Prostate gland (tissue), 2 donors: ENCODE data around the gene KLHL33. TPM values are rescaled to one million over a fixed set of nuclear protein-coding genes. Genes with fewer than 3 reads are reported as not detected.

Source experiments
- DNase-seq: peaks from one replicate; pipeline ENCODE4 v3.0.0-alpha.2; 2019; ENCODE audit warnings: low spot score
- H3K27ac ChIP-seq, 2 donors: fragments of 200-600 bp; sonication (generic); 2 replicates each; pipeline ENCODE4 v1.5.1; 2017 to 2019
- H3K27me3 ChIP-seq: fragments of 200-600 bp; sonication (generic); replicated peaks from 2 replicates; pipeline ENCODE4 v1.5.1; 2019; ENCODE audit not compliant: insufficient read depth
- H3K36me3 ChIP-seq, 2 donors: fragments of 200-600 bp; sonication (generic); 1 replicate in 1 of 2; 2 replicates in 1 of 2; pipeline versions ENCODE4 v1.5.1 to v1.8.1; 2017 to 2019
- H3K4me1 ChIP-seq: fragments of 200-600 bp; sonication (generic); replicated peaks from 2 replicates; pipeline ENCODE4 v1.5.1; 2019
- H3K4me3 ChIP-seq, 2 donors: fragments of 200-600 bp; sonication (generic); 2 replicates each; pipeline ENCODE4 v1.5.1; 2017 to 2019
- H3K9me3 ChIP-seq: fragments of 200-600 bp; sonication (generic); 2 replicates; pipeline ENCODE4 v1.5.1; 2017
- POLR2A ChIP-seq: fragments of 450-650 bp; IDR thresholded peaks from one replicate; pipeline ENCODE4 v1.6.1; 2016; ENCODE audit warnings: antibody characterized with exemption, mild to moderate bottlenecking
- POLR2AphosphoS5 ChIP-seq: sonication (generic); formaldehyde crosslinking; IDR thresholded peaks from one replicate; pipeline ENCODE4 v1.6.1; 2017; ENCODE audit warnings: antibody characterized with exemption
- WGBS: methylation state at CpG from one replicate; pipeline ENCODE4 v1.1.5; 2018; 5-methylcytosine and 5-hydroxymethylcytosine counted together
- intact Hi-C: fragments of 100-400 bp; cut with DNase I; formaldehyde crosslinking; loops from one replicate; pipeline ENCODE4 v1.14.2; 2022
- total RNA-seq, 2 donors: library from RNA; depleted of rRNA; stranded (reverse); fragments of >200 nt; gene quantifications; one replicate each; pipeline ENCODE4 v1.1.0, GENCODE V29; 2016
- TF ChIP-seq, protein P1 (sequence below), 4 experiments: fragments of 200-600 bp in 2 of 4; fragments of 450-650 bp in 2 of 4; sonication (generic) in 2 of 4; IDR thresholded peaks; 1 replicate in 3 of 4; 2 replicates in 1 of 4; pipeline ENCODE4 v1.5.1; 2016 to 2019; ENCODE audit warnings: antibody characterized with exemption in 4 of 4, mild to moderate bottlenecking in 2 of 4, moderate library complexity in 2 of 4

KLHL33 gene
- total RNA-seq, 2 donors from 2014 or later, result 0.77 to 1.7 TPM

DNA sequence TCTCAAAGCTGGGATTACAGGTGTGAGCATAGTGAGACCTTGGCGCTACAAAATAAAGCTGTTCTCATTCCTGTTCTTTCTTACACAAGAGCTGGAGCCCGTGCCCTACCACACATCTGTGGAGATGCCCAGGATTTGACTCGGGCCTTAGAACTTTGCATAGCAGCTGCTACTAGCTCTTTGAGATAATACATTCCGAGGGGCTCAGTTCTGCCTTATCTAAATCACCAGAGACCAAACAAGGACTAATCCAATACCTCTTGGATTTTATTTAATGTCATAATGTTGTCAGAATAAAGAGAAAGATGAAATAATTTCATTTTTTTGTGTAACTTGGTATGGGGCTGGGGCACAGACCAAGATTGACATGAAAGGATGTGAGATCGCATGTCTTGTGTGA is 40.8 kb upstream of the KLHL33 start:
- Histone ChIP-seq H3K27me3 (no peaks in the 10 kb centered on the region), H3K36me3 (no peaks in the 10 kb centered on the region), H3K4me1 (no peaks in the 10 kb centered on the region), H3K27ac (no peak overlapping the region), H3K4me3 (no peak overlapping the region), H3K9me3 (no peaks in the 10 kb centered on the region)
- no peak for TF ChIP-seq POLR2A
- TF ChIP-seq POLR2AphosphoS5, result no peak
- TF ChIP-seq, protein P1, sequence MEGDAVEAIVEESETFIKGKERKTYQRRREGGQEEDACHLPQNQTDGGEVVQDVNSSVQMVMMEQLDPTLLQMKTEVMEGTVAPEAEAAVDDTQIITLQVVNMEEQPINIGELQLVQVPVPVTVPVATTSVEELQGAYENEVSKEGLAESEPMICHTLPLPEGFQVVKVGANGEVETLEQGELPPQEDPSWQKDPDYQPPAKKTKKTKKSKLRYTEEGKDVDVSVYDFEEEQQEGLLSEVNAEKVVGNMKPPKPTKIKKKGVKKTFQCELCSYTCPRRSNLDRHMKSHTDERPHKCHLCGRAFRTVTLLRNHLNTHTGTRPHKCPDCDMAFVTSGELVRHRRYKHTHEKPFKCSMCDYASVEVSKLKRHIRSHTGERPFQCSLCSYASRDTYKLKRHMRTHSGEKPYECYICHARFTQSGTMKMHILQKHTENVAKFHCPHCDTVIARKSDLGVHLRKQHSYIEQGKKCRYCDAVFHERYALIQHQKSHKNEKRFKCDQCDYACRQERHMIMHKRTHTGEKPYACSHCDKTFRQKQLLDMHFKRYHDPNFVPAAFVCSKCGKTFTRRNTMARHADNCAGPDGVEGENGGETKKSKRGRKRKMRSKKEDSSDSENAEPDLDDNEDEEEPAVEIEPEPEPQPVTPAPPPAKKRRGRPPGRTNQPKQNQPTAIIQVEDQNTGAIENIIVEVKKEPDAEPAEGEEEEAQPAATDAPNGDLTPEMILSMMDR (IDR thresholded peaks at IDR 0.05), result no peak
- 94% methylated on average over 5 of the region's 5 CpGs for WGBS
- intact Hi-C loops, result no loop called here
- no peak for DNase-seq

DNA sequence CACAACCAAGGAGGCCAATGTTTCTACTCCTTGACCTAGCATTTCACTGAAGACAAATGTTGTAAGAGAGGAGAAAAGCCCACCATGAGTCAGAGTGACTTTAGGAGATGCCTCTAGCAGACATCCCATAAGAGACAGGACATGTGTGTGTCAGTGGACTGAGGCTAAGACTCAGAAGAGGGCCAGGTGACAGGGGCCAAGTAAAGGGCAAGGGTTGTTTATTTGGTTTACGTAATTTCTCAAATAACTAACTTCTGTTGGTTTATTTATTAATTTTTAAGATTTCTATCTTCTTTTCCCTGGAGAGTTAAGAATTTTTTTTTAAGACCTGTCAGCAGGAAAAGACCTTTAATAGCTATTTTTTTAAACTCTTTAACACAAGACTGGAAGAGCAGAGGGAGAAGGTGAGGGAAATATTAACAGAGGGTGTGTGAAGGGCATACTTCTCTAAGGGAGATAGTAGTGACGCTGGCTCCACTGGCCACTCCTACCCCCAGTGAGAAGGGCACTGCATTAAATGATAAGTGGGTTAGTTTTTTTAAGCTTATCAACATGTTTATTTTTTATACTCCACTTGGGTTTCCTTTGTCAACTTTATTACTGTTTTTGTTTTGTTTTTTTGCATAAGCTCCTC is 36.7 kb upstream of the KLHL33 start:
- no peak for TF ChIP-seq POLR2A
- no peak for TF ChIP-seq POLR2AphosphoS5
- TF ChIP-seq, protein P1 (IDR thresholded peaks at IDR 0.05), result no peak
- no peaks in the 10 kb centered on the region for H3K27me3 ChIP-seq
- no peaks in the 10 kb centered on the region for H3K9me3 ChIP-seq
- intact Hi-C loops, result no loop called here
- 95% methylated on average over 2 of the region's 2 CpGs for WGBS
- H3K36me3 ChIP-seq, result no peaks in the 10 kb centered on the region
- H3K4me3 ChIP-seq, result no peak overlapping the region
- H3K4me1 ChIP-seq, result no peaks in the 10 kb centered on the region
- H3K27ac ChIP-seq, result no peak overlapping the region
- no peak for DNase-seq

- intact Hi-C loops, result no loop called here
- TF ChIP-seq POLR2AphosphoS5 (no peak), POLR2A (no peak)
- TF ChIP-seq, protein P1 (IDR thresholded peaks at IDR 0.05), result no peak
- DNase-seq, result no peak
- peak overlapping the region in 1 of 2 donors; percentile 91 for H3K27ac ChIP-seq
- no peaks in the 10 kb centered on the region for H3K4me1 ChIP-seq
- no peaks in the 10 kb centered on the region for H3K36me3 ChIP-seq
- H3K27me3 ChIP-seq, result no peaks in the 10 kb centered on the region
- peak overlapping the region; percentile 57 to 67 for H3K4me3 ChIP-seq
- H3K9me3 ChIP-seq, result no peaks in the 10 kb centered on the region
- WGBS, result 5% methylated on average over 2 of the region's 2 CpGs
These were observed 34.6 kb upstream of the KLHL33 start for GRCh38 chr14:20470603-20470901.

GRCh38 chr14:20469890-20470602 is 34.1 kb upstream of the KLHL33 start:
- Histone ChIP-seq H3K27ac (peak overlapping the region; percentile 79 to 91), H3K27me3 (no peaks in the 10 kb centered on the region), H3K9me3 (no peaks in the 10 kb centered on the region), H3K4me3 (peak overlapping the region; percentile 57 to 67), H3K36me3 (no peaks in the 10 kb centered on the region), H3K4me1 (no peaks in the 10 kb centered on the region)
- no peak for DNase-seq
- TF ChIP-seq, protein P1 (IDR thresholded peaks at IDR 0.05), result no peak
- no peak for TF ChIP-seq POLR2AphosphoS5
- TF ChIP-seq POLR2A, result no peak
- intact Hi-C loops, result loop anchor here (10.0 kb wide), 1 partner anchor 505 kb away; no protein-coding TSS in a partner anchor
- 3% methylated on average over 12 of the region's 12 CpGs for WGBS
